ENCODE data around the gene PPP4R1.

PPP4R1 gene

DNA sequence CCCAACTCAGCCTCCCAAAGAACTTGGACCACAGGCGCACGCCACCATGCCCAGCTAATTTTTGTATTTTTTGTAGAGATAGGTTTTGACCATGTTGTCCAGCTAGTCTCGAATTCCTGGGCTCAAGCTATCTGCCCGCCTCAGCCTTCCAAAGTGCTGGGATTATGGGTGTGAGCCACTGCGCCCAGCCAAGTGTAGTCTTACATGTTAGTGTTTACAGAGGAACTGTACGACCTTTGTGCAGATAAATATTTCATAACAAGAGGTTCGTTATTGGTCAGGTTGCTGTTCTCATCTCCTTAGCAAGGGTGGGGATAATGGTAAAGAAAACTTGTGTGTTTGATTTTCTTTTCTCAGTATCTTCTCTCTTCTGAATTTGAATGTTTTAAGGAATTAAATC, 92.6 kb downstream of the PPP4R1 start:
- no peak overlapping the region for H3K4me3 ChIP-seq (replicated peaks; ENCODE audit: insufficient read depth, low read length)
- TF ChIP-seq GABPA (IDR thresholded peaks at IDR 0.05; ENCODE audit: low read depth), result no peak
- no peak for TF ChIP-seq POLR2AphosphoS5 (IDR thresholded peaks at IDR 0.05; ENCODE audit: low read depth)
- TF ChIP-seq, protein P1, sequence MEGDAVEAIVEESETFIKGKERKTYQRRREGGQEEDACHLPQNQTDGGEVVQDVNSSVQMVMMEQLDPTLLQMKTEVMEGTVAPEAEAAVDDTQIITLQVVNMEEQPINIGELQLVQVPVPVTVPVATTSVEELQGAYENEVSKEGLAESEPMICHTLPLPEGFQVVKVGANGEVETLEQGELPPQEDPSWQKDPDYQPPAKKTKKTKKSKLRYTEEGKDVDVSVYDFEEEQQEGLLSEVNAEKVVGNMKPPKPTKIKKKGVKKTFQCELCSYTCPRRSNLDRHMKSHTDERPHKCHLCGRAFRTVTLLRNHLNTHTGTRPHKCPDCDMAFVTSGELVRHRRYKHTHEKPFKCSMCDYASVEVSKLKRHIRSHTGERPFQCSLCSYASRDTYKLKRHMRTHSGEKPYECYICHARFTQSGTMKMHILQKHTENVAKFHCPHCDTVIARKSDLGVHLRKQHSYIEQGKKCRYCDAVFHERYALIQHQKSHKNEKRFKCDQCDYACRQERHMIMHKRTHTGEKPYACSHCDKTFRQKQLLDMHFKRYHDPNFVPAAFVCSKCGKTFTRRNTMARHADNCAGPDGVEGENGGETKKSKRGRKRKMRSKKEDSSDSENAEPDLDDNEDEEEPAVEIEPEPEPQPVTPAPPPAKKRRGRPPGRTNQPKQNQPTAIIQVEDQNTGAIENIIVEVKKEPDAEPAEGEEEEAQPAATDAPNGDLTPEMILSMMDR (IDR thresholded peaks at IDR 0.05; ENCODE audit: insufficient read depth, low read length), result no peak
- no peak for TF ChIP-seq SPI1 (IDR thresholded peaks at IDR 0.05; ENCODE audit: borderline replicate concordance, low read depth)
- TF ChIP-seq, protein P2, sequence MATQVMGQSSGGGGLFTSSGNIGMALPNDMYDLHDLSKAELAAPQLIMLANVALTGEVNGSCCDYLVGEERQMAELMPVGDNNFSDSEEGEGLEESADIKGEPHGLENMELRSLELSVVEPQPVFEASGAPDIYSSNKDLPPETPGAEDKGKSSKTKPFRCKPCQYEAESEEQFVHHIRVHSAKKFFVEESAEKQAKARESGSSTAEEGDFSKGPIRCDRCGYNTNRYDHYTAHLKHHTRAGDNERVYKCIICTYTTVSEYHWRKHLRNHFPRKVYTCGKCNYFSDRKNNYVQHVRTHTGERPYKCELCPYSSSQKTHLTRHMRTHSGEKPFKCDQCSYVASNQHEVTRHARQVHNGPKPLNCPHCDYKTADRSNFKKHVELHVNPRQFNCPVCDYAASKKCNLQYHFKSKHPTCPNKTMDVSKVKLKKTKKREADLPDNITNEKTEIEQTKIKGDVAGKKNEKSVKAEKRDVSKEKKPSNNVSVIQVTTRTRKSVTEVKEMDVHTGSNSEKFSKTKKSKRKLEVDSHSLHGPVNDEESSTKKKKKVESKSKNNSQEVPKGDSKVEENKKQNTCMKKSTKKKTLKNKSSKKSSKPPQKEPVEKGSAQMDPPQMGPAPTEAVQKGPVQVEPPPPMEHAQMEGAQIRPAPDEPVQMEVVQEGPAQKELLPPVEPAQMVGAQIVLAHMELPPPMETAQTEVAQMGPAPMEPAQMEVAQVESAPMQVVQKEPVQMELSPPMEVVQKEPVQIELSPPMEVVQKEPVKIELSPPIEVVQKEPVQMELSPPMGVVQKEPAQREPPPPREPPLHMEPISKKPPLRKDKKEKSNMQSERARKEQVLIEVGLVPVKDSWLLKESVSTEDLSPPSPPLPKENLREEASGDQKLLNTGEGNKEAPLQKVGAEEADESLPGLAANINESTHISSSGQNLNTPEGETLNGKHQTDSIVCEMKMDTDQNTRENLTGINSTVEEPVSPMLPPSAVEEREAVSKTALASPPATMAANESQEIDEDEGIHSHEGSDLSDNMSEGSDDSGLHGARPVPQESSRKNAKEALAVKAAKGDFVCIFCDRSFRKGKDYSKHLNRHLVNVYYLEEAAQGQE (IDR thresholded peaks at IDR 0.05; ENCODE audit: insufficient replicate concordance, low read depth), result no peak
- no peak for DNase-seq (ENCODE audit: low read depth in 1 of 2, low spot score in 1 of 2)
- no peak overlapping the region for H3K27ac ChIP-seq (replicated peaks)
- H3K27me3 ChIP-seq (ENCODE audit: insufficient read depth, poor library complexity, severe bottlenecking), result no peaks in the 10 kb centered on the region

DNA sequence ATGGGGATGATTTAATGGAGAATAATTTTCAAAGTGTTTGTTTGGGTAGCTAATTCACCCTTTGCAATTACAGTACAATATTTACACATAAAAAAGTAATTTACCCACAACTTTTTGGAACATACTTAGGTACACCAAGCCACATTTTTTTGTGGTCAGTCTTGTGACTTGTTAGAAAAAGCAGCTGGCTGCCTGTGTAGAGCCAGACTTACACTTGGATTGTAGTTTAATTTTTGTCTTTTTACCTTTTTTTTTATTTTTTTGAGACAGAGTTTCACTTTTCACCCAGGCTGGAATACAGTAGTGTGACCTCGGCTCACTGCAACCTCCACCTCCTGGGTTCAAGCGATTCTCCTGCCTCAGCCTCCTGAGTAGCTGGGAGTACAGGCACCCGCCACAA, 93.7 kb downstream of the PPP4R1 start:
- Histone ChIP-seq H3K27me3 (ENCODE audit: insufficient read depth, poor library complexity, severe bottlenecking) (no peaks in the 10 kb centered on the region), H3K4me3 (replicated peaks; ENCODE audit: insufficient read depth, low read length) (no peak overlapping the region), H3K27ac (replicated peaks) (no peak overlapping the region)
- TF ChIP-seq, protein P1 (IDR thresholded peaks at IDR 0.05; ENCODE audit: insufficient read depth, low read length), result no peak
- TF ChIP-seq GABPA (IDR thresholded peaks at IDR 0.05; ENCODE audit: low read depth), result no peak
- no peak for TF ChIP-seq SPI1 (IDR thresholded peaks at IDR 0.05; ENCODE audit: borderline replicate concordance, low read depth)
- TF ChIP-seq, protein P2 (IDR thresholded peaks at IDR 0.05; ENCODE audit: insufficient replicate concordance, low read depth), result no peak
- TF ChIP-seq POLR2AphosphoS5 (IDR thresholded peaks at IDR 0.05; ENCODE audit: low read depth), result no peak
- DNase-seq (ENCODE audit: low read depth in 1 of 2, low spot score in 1 of 2), result no peak

DNA sequence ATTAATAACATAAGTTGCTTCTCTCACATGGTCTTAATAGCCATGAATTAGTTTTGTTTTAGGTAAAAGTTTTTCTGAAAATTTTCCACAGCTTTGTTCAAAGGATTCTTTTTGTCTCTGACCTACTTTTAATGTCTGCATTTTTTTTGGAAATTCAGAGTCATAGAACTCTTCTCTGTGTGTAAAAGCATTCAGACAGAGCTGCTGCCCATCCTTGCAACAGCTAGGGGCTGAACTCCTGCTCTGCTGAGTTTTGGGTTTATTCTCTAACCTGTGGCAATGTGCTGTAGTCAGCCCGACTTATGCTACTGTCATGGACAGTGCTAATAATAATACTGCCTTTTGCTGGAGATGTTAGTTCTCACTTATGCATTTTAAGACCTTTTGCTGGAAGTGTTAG, 95.0 kb downstream of the PPP4R1 start:
- H3K27ac ChIP-seq (replicated peaks), result no peak overlapping the region
- TF ChIP-seq, protein P2 (IDR thresholded peaks at IDR 0.05; ENCODE audit: insufficient replicate concordance, low read depth), result no peak
- TF ChIP-seq, protein P1 (IDR thresholded peaks at IDR 0.05; ENCODE audit: insufficient read depth, low read length), result no peak
- TF ChIP-seq SPI1 (IDR thresholded peaks at IDR 0.05; ENCODE audit: borderline replicate concordance, low read depth), result no peak
- no peak for TF ChIP-seq POLR2AphosphoS5 (IDR thresholded peaks at IDR 0.05; ENCODE audit: low read depth)
- TF ChIP-seq GABPA (IDR thresholded peaks at IDR 0.05; ENCODE audit: low read depth), result no peak
- no peak for DNase-seq (ENCODE audit: low read depth in 1 of 2, low spot score in 1 of 2)

More for the DNA sequence above, 95.0 kb downstream of the PPP4R1 start:
- Histone ChIP-seq H3K27me3 (ENCODE audit: insufficient read depth, poor library complexity, severe bottlenecking) (no peaks in the 10 kb centered on the region), H3K4me3 (replicated peaks; ENCODE audit: insufficient read depth, low read length) (no peak overlapping the region)

Measured in HL-60 (cell line).